Measurements from ENCODE around the gene KIAA1958. TPM values are rescaled to one million over a fixed set of nuclear protein-coding genes. Genes with fewer than 3 reads are reported as not detected.

KIAA1958 gene
- total RNA-seq, 4 donors from 2014 or later: 1.3 to 4.0 (median 2.6) TPM

DNA sequence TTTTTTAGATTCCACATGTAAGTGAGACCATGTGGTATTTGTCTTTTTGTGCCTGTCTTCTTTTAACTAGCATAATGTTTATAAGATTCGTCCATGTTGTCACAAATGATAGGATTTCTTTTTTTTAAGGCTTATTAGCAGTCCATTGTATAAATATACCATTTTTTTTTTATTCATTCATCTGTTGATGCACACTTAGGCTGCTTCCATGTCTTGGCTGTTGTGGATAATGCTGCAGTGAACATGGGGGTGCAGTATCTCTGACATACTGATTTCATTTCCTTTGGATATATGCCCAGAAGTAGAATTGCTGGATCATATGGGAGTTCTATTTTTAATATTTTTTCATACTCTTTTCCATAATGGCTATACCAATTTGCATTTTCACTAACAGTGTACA, 48.7 kb downstream of the KIAA1958 start:
- Histone ChIP-seq H3K9me3 (no peaks in the 10 kb centered on the region), H3K36me3 (no peaks in the 10 kb centered on the region), H3K27ac (no peak overlapping the region), H3K27me3 (no peaks in the 10 kb centered on the region), H3K4me3 (no peak overlapping the region), H3K4me1 (no peaks in the 10 kb centered on the region)
- ATAC-seq: no peak
- in situ Hi-C loops (cut with MboI; ENCODE audit: low sequenced_read_pairs in 4 of 4): no loop called here
- DNase-seq: no peak
- intact Hi-C loops (cut with DNase I; ENCODE audit: low total_unique reads): no loop called here
- TF ChIP-seq POLR2A (IDR thresholded peaks at IDR 0.05): no peak
- TF ChIP-seq, protein P1, sequence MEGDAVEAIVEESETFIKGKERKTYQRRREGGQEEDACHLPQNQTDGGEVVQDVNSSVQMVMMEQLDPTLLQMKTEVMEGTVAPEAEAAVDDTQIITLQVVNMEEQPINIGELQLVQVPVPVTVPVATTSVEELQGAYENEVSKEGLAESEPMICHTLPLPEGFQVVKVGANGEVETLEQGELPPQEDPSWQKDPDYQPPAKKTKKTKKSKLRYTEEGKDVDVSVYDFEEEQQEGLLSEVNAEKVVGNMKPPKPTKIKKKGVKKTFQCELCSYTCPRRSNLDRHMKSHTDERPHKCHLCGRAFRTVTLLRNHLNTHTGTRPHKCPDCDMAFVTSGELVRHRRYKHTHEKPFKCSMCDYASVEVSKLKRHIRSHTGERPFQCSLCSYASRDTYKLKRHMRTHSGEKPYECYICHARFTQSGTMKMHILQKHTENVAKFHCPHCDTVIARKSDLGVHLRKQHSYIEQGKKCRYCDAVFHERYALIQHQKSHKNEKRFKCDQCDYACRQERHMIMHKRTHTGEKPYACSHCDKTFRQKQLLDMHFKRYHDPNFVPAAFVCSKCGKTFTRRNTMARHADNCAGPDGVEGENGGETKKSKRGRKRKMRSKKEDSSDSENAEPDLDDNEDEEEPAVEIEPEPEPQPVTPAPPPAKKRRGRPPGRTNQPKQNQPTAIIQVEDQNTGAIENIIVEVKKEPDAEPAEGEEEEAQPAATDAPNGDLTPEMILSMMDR (IDR thresholded peaks at IDR 0.05 in 4 of 5, conservative IDR thresholded peaks at IDR 0.05 in 1 of 5): no peak

DNA sequence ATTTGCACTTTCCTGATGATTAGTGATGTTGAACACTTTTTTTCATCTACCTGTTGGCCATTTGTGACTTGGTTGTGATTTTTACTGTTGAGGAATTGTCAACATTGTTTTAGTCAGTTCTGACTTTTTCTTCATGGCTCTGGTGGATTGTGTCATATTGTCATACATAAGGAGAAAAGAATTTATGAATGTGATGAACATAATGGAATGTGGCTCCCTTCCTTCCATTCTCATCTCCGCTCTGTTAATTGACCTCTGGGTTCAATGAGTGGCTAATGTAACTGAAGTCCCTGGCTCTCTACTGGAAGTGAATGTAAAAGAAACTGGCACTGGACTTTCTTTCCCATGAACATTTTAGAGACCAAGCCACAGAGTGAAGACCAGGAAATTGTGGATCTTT, 49.2 kb downstream of the KIAA1958 start:
- no peaks in the 10 kb centered on the region for H3K9me3 ChIP-seq
- ATAC-seq (no peak), DNase-seq (no peak)
- H3K4me3 ChIP-seq: no peak overlapping the region
- H3K27me3 ChIP-seq: no peaks in the 10 kb centered on the region
- no peaks in the 10 kb centered on the region for H3K36me3 ChIP-seq
- no peak for TF ChIP-seq POLR2A (IDR thresholded peaks at IDR 0.05)
- TF ChIP-seq, protein P1 (IDR thresholded peaks at IDR 0.05 in 4 of 5, conservative IDR thresholded peaks at IDR 0.05 in 1 of 5): no peak
- no peak overlapping the region for H3K27ac ChIP-seq
- no peaks in the 10 kb centered on the region for H3K4me1 ChIP-seq
- in situ Hi-C loops (cut with MboI; ENCODE audit: low sequenced_read_pairs in 4 of 4): no loop called here
- intact Hi-C loops (cut with DNase I; ENCODE audit: low total_unique reads): no loop called here

DNA sequence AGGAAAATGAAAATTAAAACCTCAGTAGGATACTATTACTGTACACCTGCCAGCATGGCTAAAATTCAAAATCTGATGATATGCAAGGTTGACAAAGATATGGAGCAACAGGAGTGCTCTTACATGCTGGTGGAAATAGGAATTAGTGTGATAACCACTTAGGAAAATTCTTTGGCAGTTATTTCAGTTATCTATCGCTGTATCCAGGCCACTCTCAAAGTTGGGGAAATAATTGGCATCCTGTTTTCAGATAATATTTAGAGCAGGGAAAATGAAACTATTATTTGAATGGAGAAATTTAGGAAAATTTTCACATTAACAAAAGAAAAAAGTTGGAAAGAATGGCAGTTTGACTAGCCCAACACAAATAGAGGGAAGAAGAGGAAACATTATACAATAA, 50.9 kb downstream of the KIAA1958 start:
- no peak for TF ChIP-seq POLR2A (IDR thresholded peaks at IDR 0.05)
- TF ChIP-seq, protein P1 (IDR thresholded peaks at IDR 0.05 in 4 of 5, conservative IDR thresholded peaks at IDR 0.05 in 1 of 5): no peak
- intact Hi-C loops (cut with DNase I; ENCODE audit: low total_unique reads): no loop called here
- in situ Hi-C loops (cut with MboI; ENCODE audit: low sequenced_read_pairs in 4 of 4): no loop called here

DNA sequence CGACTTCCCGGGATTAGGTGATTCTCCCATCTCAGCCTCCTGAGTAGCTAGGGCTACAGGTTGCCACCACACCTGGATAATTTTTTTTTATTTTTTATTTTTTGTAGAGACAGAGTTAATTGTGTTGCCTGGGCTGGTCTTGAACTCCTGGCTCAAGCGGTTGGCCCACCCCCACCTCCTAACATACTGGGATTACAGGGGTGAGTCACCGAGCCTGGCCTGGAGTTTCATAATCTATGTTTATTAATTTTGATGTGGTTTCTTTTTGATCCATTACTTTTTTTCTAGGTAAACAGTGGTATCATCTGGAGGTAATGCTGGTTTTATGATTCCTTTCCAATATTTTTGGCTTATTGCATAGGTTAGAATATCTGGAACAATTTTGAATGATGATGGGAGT, 54.2 kb downstream of the KIAA1958 start:
- DNase-seq (no peak), ATAC-seq (no peak)
- no peaks in the 10 kb centered on the region for H3K27me3 ChIP-seq
- in situ Hi-C loops (cut with MboI; ENCODE audit: low sequenced_read_pairs in 4 of 4): no loop called here
- no peak for TF ChIP-seq POLR2A (IDR thresholded peaks at IDR 0.05)
- TF ChIP-seq, protein P1 (IDR thresholded peaks at IDR 0.05 in 4 of 5, conservative IDR thresholded peaks at IDR 0.05 in 1 of 5): no peak
- H3K9me3 ChIP-seq: no peaks in the 10 kb centered on the region
- no peak overlapping the region for H3K27ac ChIP-seq
- intact Hi-C loops (cut with DNase I; ENCODE audit: low total_unique reads): no loop called here
- H3K4me1 ChIP-seq: no peaks in the 10 kb centered on the region
- no peaks in the 10 kb centered on the region for H3K36me3 ChIP-seq
- H3K4me3 ChIP-seq: no peak overlapping the region

More for the DNA sequence above, 50.9 kb downstream of the KIAA1958 start:
- Histone ChIP-seq H3K4me3 (no peak overlapping the region), H3K9me3 (no peaks in the 10 kb centered on the region), H3K27me3 (no peaks in the 10 kb centered on the region), H3K27ac (no peak overlapping the region), H3K36me3 (no peaks in the 10 kb centered on the region), H3K4me1 (no peaks in the 10 kb centered on the region)
- no peak for DNase-seq
- no peak for ATAC-seq

DNA sequence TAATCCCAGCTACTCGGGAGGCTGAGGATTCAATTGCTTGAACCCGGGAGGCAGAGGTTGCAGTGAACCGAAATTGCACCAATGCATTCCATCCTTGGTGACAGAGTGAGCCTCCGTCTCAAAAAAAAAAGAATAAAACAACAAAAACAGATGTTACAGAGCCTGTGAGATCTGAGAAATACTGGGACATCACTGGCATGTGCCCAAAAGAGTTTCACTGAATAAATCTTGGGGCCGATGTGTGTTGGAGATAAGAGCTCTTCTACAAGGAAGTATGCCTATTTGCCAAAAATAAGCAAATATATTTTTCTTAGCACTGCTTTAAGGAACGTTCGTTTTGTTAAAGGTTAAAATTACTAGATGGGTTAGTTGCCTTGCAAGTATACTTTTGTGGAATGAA, 55.1 kb downstream of the KIAA1958 start:
- Histone ChIP-seq H3K4me1 (no peaks in the 10 kb centered on the region), H3K36me3 (no peaks in the 10 kb centered on the region), H3K27ac (no peak overlapping the region), H3K27me3 (no peaks in the 10 kb centered on the region), H3K4me3 (no peak overlapping the region), H3K9me3 (no peaks in the 10 kb centered on the region)
- DNase-seq: no peak
- ATAC-seq: no peak
- TF ChIP-seq POLR2A (IDR thresholded peaks at IDR 0.05): no peak
- TF ChIP-seq, protein P1 (IDR thresholded peaks at IDR 0.05 in 4 of 5, conservative IDR thresholded peaks at IDR 0.05 in 1 of 5): no peak
- intact Hi-C loops (cut with DNase I; ENCODE audit: low total_unique reads): no loop called here
- in situ Hi-C loops (cut with MboI; ENCODE audit: low sequenced_read_pairs in 4 of 4): no loop called here

All from gastrocnemius medialis (tissue), 4 donors.